H9 (cell line): ENCODE data around the gene ANK3. TPM values are rescaled to one million over a fixed set of nuclear protein-coding genes. Genes with fewer than 3 reads are reported as not detected.

Source experiments
- DNase-seq: peaks from one replicate; pipeline ENCODE4 v3.0.0-alpha.2; 2017
- H2AFZ ChIP-seq: one replicate; pipeline ENCODE4 v1.6.1; 2013; ENCODE audit warnings: mild to moderate bottlenecking, low read length, control low read depth, moderate library complexity
- H2AK5ac ChIP-seq: 2 replicates; pipeline ENCODE4 v1.6.1; 2013; ENCODE audit warnings: low read length, control low read depth, mixed read lengths; ENCODE audit not compliant: insufficient read length
- H2BK120ac ChIP-seq: one replicate; pipeline ENCODE4 v1.6.1; 2013; ENCODE audit warnings: low read depth, mild to moderate bottlenecking, low read length, control low read depth, inconsistent platforms; ENCODE audit not compliant: poor library complexity, severe bottlenecking
- H2BK12ac ChIP-seq: 2 replicates; pipeline ENCODE4 v1.6.1; 2013; ENCODE audit warnings: low read length, control low read depth, mixed read lengths, low read depth; ENCODE audit not compliant: insufficient read length
- H2BK15ac ChIP-seq: 2 replicates; pipeline ENCODE4 v1.6.1; 2013; ENCODE audit warnings: low read depth, low read length, control low read depth
- H2BK20ac ChIP-seq: one replicate; pipeline ENCODE4 v1.6.1; 2013; ENCODE audit warnings: low read depth, mild to moderate bottlenecking, low read length, control low read depth, inconsistent platforms; ENCODE audit not compliant: poor library complexity, severe bottlenecking
- H2BK5ac ChIP-seq: 2 replicates; pipeline ENCODE4 v1.6.1; 2013; ENCODE audit warnings: low read length, control low read depth, mixed read lengths; ENCODE audit not compliant: insufficient read length
- H3K14ac ChIP-seq: 2 replicates; pipeline ENCODE4 v1.6.1; 2013; ENCODE audit warnings: low read length, control low read depth; ENCODE audit not compliant: insufficient read depth
- H3K18ac ChIP-seq: 2 replicates; pipeline ENCODE4 v1.6.1; 2013; ENCODE audit warnings: low read depth, mild to moderate bottlenecking, mixed read lengths, low read length, control low read depth; ENCODE audit not compliant: insufficient read length
- H3K23ac ChIP-seq: 2 replicates; pipeline ENCODE4 v1.6.1; 2013; ENCODE audit warnings: low read length, control low read depth, mixed read lengths, low read depth; ENCODE audit not compliant: insufficient read length
- H3K23me2 ChIP-seq: 2 replicates; pipeline ENCODE4 v1.6.1; 2013; ENCODE audit warnings: low read depth, mild to moderate bottlenecking, mixed read lengths, low read length, control low read depth; ENCODE audit not compliant: insufficient read length, poor library complexity, severe bottlenecking
- H3K27ac ChIP-seq: 2 replicates; pipeline ENCODE4 v1.5.1; 2013; ENCODE audit warnings: low read length, control low read depth, mixed read lengths, low read depth; ENCODE audit not compliant: insufficient read length
- H3K27me3 ChIP-seq: 2 replicates; pipeline ENCODE4 v1.6.1; 2013; ENCODE audit warnings: low read length, control low read depth, inconsistent platforms; ENCODE audit not compliant: insufficient read depth
- H3K4ac ChIP-seq: 2 replicates; pipeline ENCODE4 v1.6.1; 2013; ENCODE audit warnings: low read depth, mild to moderate bottlenecking, control low read depth, inconsistent platforms, low read length, moderate library complexity
- H3K4me1 ChIP-seq: 2 replicates; pipeline ENCODE4 v1.6.1; 2013; ENCODE audit warnings: low read length, control low read depth, inconsistent platforms; ENCODE audit not compliant: insufficient read depth
- H3K4me2 ChIP-seq: 2 replicates; pipeline ENCODE4 v1.6.1; 2013; ENCODE audit warnings: low read length, control low read depth, mixed read lengths; ENCODE audit not compliant: insufficient read length, insufficient read depth
- H3K56ac ChIP-seq: 2 replicates; pipeline ENCODE4 v1.6.1; 2013; ENCODE audit warnings: low read depth, mild to moderate bottlenecking, mixed read lengths, low read length, control low read depth; ENCODE audit not compliant: insufficient read length
- H3K79me1 ChIP-seq: 2 replicates; pipeline ENCODE4 v1.6.1; 2013; ENCODE audit warnings: low read depth, mild to moderate bottlenecking, moderate library complexity, low read length, control low read depth, inconsistent platforms; ENCODE audit not compliant: insufficient read depth, poor library complexity, severe bottlenecking
- H3K79me2 ChIP-seq: 2 replicates; pipeline ENCODE4 v1.6.1; 2013; ENCODE audit warnings: low read length, control low read depth, inconsistent platforms; ENCODE audit not compliant: insufficient read depth
- H3K9ac ChIP-seq: 2 replicates; pipeline ENCODE4 v1.6.1; 2013; ENCODE audit warnings: low read length, control low read depth, mixed read lengths; ENCODE audit not compliant: insufficient read length; ENCODE audit errors: extremely low read depth
- H3K9me3 ChIP-seq: one replicate; pipeline ENCODE4 v1.6.1; 2013; ENCODE audit warnings: low read depth, low read length, inconsistent platforms; ENCODE audit not compliant: control insufficient read depth
- H3T11ph ChIP-seq: one replicate; pipeline ENCODE4 v1.6.1; 2013; ENCODE audit warnings: mild to moderate bottlenecking, low read length, control low read depth, inconsistent platforms
- H4K20me1 ChIP-seq: one replicate; pipeline ENCODE4 v1.6.1; 2013; ENCODE audit not compliant: control insufficient read depth, insufficient read length, insufficient read depth
- H4K5ac ChIP-seq: 2 replicates; pipeline ENCODE4 v1.6.1; 2013; ENCODE audit warnings: low read depth, mild to moderate bottlenecking, mixed read lengths, low read length, control low read depth; ENCODE audit not compliant: insufficient read length
- H4K8ac ChIP-seq: replicated peaks from 2 replicates; pipeline ENCODE4 v1.6.1; 2013; ENCODE audit warnings: low read length, control low read depth, mixed read lengths, low read depth; ENCODE audit not compliant: insufficient read length
- H4K91ac ChIP-seq: 2 replicates; pipeline ENCODE4 v1.6.1; 2013; ENCODE audit warnings: low read depth, mild to moderate bottlenecking, moderate library complexity, mixed read lengths, low read length, control low read depth; ENCODE audit not compliant: insufficient read length
- H3K27ac Mint-ChIP-seq, 3 experiments: 2 replicates in 2 of 3; 3 replicates in 1 of 3; pipeline ENCODE4 v1.8.0; 2020 to 2021; ENCODE audit warnings: mixed read lengths in 3 of 3, mild to moderate bottlenecking in 1 of 3, moderate library complexity in 1 of 3
- H3K27me3 Mint-ChIP-seq: 2 replicates; pipeline ENCODE4 v1.8.0; 2021; ENCODE audit warnings: low read depth, mild to moderate bottlenecking, moderate library complexity, mixed read lengths
- H3K36me3 Mint-ChIP-seq, 3 experiments: 2 replicates in 2 of 3; 3 replicates in 1 of 3; pipeline ENCODE4 v1.8.0; 2020 to 2021; ENCODE audit warnings: low read depth in 3 of 3, mixed read lengths in 3 of 3; ENCODE audit not compliant: insufficient read depth in 1 of 3
- H3K4me1 Mint-ChIP-seq, 2 experiments: 2 replicates each; pipeline ENCODE4 v1.8.0; 2020; ENCODE audit warnings: mixed read lengths in 2 of 2
- H3K4me3 Mint-ChIP-seq, 2 experiments: 2 replicates in 1 of 2; 3 replicates in 1 of 2; pipeline ENCODE4 v1.8.0; 2020 to 2021; ENCODE audit warnings: mild to moderate bottlenecking in 2 of 2, mixed read lengths in 2 of 2, moderate library complexity in 1 of 2
- H3K9me3 Mint-ChIP-seq, 2 experiments: 2 replicates in 1 of 2; 3 replicates in 1 of 2; pipeline ENCODE4 v1.8.0; 2020; ENCODE audit warnings: mild to moderate bottlenecking in 2 of 2, mixed read lengths in 2 of 2, moderate library complexity in 1 of 2
- CTCF ChIP-seq: fragments of 200-600 bp; sonication (generic); conservative IDR thresholded peaks from 3 replicates; pipeline ENCODE4 v1.8.0; 2021; ENCODE audit warnings: antibody characterized with exemption, mild to moderate bottlenecking
- WGBS: extraction: QIAGEN DNeasy Blood & Tissue Kit; methylation state at CpG from one replicate; pipeline ENCODE4 v1.1.7; 2013; ENCODE audit warnings: missing lambda C conversion rate, low lambda C conversion rate, mixed read lengths; ENCODE audit not compliant: insufficient read length; ENCODE audit errors: extremely low coverage; 5-methylcytosine and 5-hydroxymethylcytosine counted together
- total RNA-seq: library from RNA; stranded (reverse); gene quantifications from 2 replicates; pipeline ENCODE4 v1.2.1, GENCODE V29; 2021

The ANK3 gene
- total RNA-seq, 1 experiment from 2014 or later, result 59.6 TPM

DNA sequence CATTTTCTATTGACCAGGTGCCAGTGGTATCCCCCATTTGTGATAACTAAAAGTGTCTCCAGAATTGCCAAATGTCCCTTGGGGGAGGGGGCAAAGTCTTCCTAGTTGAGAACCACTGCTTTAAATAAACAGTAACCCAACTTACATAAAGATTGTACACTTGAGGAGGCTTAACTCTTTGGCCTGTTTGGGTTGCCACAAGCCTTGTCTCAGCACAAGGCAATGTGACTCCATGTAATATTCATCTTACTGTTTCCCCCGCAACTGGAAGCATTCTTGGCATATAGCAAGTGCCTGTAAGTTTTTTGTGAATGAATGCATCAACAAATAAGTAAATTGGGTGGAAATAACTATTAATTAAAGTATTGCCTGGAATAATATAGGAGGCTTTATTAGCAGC is 108.3 kb downstream of the ANK3 start:
- DNase-seq, result no peak
- Histone ChIP-seq H3K23ac (no peak overlapping the region), H3K4ac (no peak overlapping the region), H3K4me2 (no peak overlapping the region), H4K20me1 (no peaks in the 10 kb centered on the region), H3K23me2 (no peaks in the 10 kb centered on the region), H2BK12ac (no peak overlapping the region), H2BK15ac (no peak overlapping the region), H3K9me3 (no peaks in the 10 kb centered on the region), H3T11ph (no peak overlapping the region), H2AK5ac (no peak overlapping the region), H2AFZ (no peak overlapping the region), H3K27me3 (no peaks in the 10 kb centered on the region), H4K8ac (no peak overlapping the region), H3K14ac (no peak overlapping the region), H4K5ac (no peak overlapping the region), H3K27ac (no peak overlapping the region), H3K18ac (no peak overlapping the region), H3K9ac (no peak overlapping the region), H4K91ac (no peak overlapping the region), H2BK120ac (no peak overlapping the region), H3K79me2 (no peaks in the 10 kb centered on the region), H3K4me1 (peaks cover 3% of the 10 kb centered on the region; the same call in 1 of the 2 replicates), H3K79me1 (no peaks in the 10 kb centered on the region), H3K56ac (no peak overlapping the region), H2BK5ac (no peak overlapping the region), H2BK20ac (no peak overlapping the region)
- no CpG with 5 or more reads among the region's 1 CpG for WGBS
- TF ChIP-seq CTCF, result no peak
- Mint-ChIP-seq H3K27me3 (no peaks in the 10 kb centered on the region), H3K9me3 (no peaks in the 10 kb centered on the region), H3K27ac (no peak overlapping the region), H3K4me1 (peaks cover 18 to 19% of the 10 kb centered on the region in 2 experiments), H3K36me3 (no peaks in the 10 kb centered on the region), H3K4me3 (no peak overlapping the region)
